Tongue (tissue), 1 donor: ENCODE measurements around the gene PRAMEF11. TPM values are rescaled to one million over a fixed set of nuclear protein-coding genes. Genes with fewer than 3 reads are reported as not detected.

Experiments
- total RNA-seq: library from RNA; depleted of rRNA; stranded (reverse); fragments of >200 nt; gene quantifications from one replicate; pipeline ENCODE4 v1.2.3, GENCODE V29; 2014

PRAMEF11 gene
- total RNA-seq, 1 donor from 2014 or later = not detected

Other genes with a start within 250 kb of the PRAMEF11 start
- gene DHRS3, start 213.2 kb downstream of the PRAMEF11 start, total RNA-seq = 30.7 TPM
- not detected for gene AADACL4, start 187.3 kb downstream of the PRAMEF11 start, total RNA-seq
- gene AADACL3, start 115.3 kb downstream of the PRAMEF11 start, total RNA-seq = not detected
- gene CFAP107, start 85.2 kb downstream of the PRAMEF11 start, total RNA-seq = not detected
- gene PRAMEF12, start 57.7 kb downstream of the PRAMEF11 start, total RNA-seq = not detected
- gene PRAMEF1, start 40.0 kb downstream of the PRAMEF11 start, total RNA-seq = not detected
- gene HNRNPCL1, start 17.3 kb upstream of the PRAMEF11 start, total RNA-seq = not detected
- gene PRAMEF2, start 25.7 kb upstream of the PRAMEF11 start, total RNA-seq = not detected
- gene PRAMEF4, start 54.8 kb upstream of the PRAMEF11 start, total RNA-seq = not detected
- gene PRAMEF10, start 66.9 kb upstream of the PRAMEF11 start, total RNA-seq = not detected
- not detected for gene PRAMEF7, start 85.2 kb upstream of the PRAMEF11 start, total RNA-seq
- gene PRAMEF6, start 116.2 kb upstream of the PRAMEF11 start, total RNA-seq = not detected
- not detected for gene PRAMEF27, start 225.2 kb upstream of the PRAMEF11 start, total RNA-seq
- gene HNRNPCL3, start 229.4 kb upstream of the PRAMEF11 start, total RNA-seq = not detected
- gene PRAMEF25, start 239.4 kb upstream of the PRAMEF11 start, total RNA-seq = not detected